Fibroblast of lung (primary cell): Measurements from ENCODE around the gene ERCC1. TPM values are rescaled to one million over a fixed set of nuclear protein-coding genes. Genes with fewer than 3 reads are reported as not detected.

Source experiments
- DNase-seq, 2 donors: peaks; one replicate each; pipeline versions ENCODE4 v3.0.0 to v3.0.0-alpha.2; 2010; ENCODE audit warnings: low read depth in 2 of 2
- H2AFZ ChIP-seq: 2 replicates; pipeline ENCODE4 v1.5.1; 2012; ENCODE audit warnings: low read length, control low read depth, inconsistent platforms
- H3K27ac ChIP-seq: 2 replicates; pipeline ENCODE4 v1.5.1; 2011; ENCODE audit warnings: low read length, control low read depth; ENCODE audit not compliant: insufficient read depth
- H3K27me3 ChIP-seq: 2 replicates; pipeline ENCODE4 v1.5.1; 2011; ENCODE audit warnings: mild to moderate bottlenecking, low read length; ENCODE audit not compliant: control insufficient read depth, insufficient read depth
- H3K36me3 ChIP-seq: 2 replicates; pipeline ENCODE4 v1.5.1; 2011; ENCODE audit warnings: low read length; ENCODE audit not compliant: control insufficient read depth, insufficient read depth
- H3K4me1 ChIP-seq: 2 replicates; pipeline ENCODE4 v1.5.1; 2011; ENCODE audit warnings: low read length; ENCODE audit not compliant: control insufficient read depth, insufficient read depth; ENCODE audit errors: extremely low read depth
- H3K4me2 ChIP-seq: 2 replicates; pipeline ENCODE4 v1.5.1; 2011; ENCODE audit warnings: low read length, control low read depth; ENCODE audit not compliant: insufficient read depth; ENCODE audit errors: extremely low read depth
- H3K4me3 ChIP-seq, 4 experiments: fragments of 200-600 bp in 1 of 4; sonication (generic) in 1 of 4; replicated peaks in 1 of 4; 2 replicates each; pipeline ENCODE4 v1.5.1; 2011 to 2016; ENCODE audit warnings: low read length in 4 of 4, low read depth in 3 of 4, mild to moderate bottlenecking in 3 of 4, control low read depth in 2 of 4, inconsistent platforms in 1 of 4, mixed read lengths in 1 of 4; ENCODE audit not compliant: insufficient read depth in 1 of 4; ENCODE audit errors: control extremely low read depth in 1 of 4
- H3K79me2 ChIP-seq: 2 replicates; pipeline ENCODE4 v1.5.1; 2012; ENCODE audit warnings: mild to moderate bottlenecking, low read length, inconsistent platforms; ENCODE audit not compliant: control insufficient read depth, insufficient read depth
- H3K9ac ChIP-seq: 2 replicates; pipeline ENCODE4 v1.5.1; 2011; ENCODE audit warnings: mild to moderate bottlenecking, low read length, control low read depth; ENCODE audit not compliant: insufficient read depth
- H3K9me3 ChIP-seq: 2 replicates; pipeline ENCODE4 v1.5.1; 2012; ENCODE audit warnings: low read depth, low read length; ENCODE audit not compliant: control insufficient read depth, insufficient read depth
- H4K20me1 ChIP-seq: 2 replicates; pipeline ENCODE4 v1.5.1; 2011; ENCODE audit warnings: low read length; ENCODE audit not compliant: control insufficient read depth, insufficient read depth; ENCODE audit errors: extremely low read depth
- CTCF ChIP-seq, 2 donors: IDR thresholded peaks in 1 of 2; conservative IDR thresholded peaks in 1 of 2; 1 replicate in 1 of 2; 2 replicates in 1 of 2; pipeline ENCODE4 v1.5.1; 2011 to 2012; ENCODE audit warnings: low read length in 2 of 2, control low read depth in 1 of 2, inconsistent platforms in 1 of 2, low read depth in 1 of 2, mild to moderate bottlenecking in 1 of 2
- EZH2 ChIP-seq: IDR thresholded peaks from 2 replicates; pipeline ENCODE4 v1.5.1; 2012; ENCODE audit warnings: low read length, control low read depth, mild to moderate bottlenecking; ENCODE audit errors: missing control alignments
- polyA plus RNA-seq, 2 donors: library from polyadenylated mRNA; depleted of rRNA in 1 of 2; stranded (reverse) in 1 of 2; unstranded in 1 of 2; fragments of >200 nt; gene quantifications; 2 replicates each; pipeline ENCODE4 v1.2.1, GENCODE V29; 2011 to 2012; ENCODE audit warnings: missing spikeins in 1 of 2
- total RNA-seq: library from RNA; depleted of rRNA; stranded (reverse); fragments of >200 nt; gene quantifications from 2 replicates; pipeline ENCODE4 v1.2.1, GENCODE V29; 2014

The ERCC1 gene
- total and polyA plus RNA-seq, 2 donors (not counting 1 experiment from before 2014, with no cell fraction given) = 49.3 to 81.1 TPM

DNA sequence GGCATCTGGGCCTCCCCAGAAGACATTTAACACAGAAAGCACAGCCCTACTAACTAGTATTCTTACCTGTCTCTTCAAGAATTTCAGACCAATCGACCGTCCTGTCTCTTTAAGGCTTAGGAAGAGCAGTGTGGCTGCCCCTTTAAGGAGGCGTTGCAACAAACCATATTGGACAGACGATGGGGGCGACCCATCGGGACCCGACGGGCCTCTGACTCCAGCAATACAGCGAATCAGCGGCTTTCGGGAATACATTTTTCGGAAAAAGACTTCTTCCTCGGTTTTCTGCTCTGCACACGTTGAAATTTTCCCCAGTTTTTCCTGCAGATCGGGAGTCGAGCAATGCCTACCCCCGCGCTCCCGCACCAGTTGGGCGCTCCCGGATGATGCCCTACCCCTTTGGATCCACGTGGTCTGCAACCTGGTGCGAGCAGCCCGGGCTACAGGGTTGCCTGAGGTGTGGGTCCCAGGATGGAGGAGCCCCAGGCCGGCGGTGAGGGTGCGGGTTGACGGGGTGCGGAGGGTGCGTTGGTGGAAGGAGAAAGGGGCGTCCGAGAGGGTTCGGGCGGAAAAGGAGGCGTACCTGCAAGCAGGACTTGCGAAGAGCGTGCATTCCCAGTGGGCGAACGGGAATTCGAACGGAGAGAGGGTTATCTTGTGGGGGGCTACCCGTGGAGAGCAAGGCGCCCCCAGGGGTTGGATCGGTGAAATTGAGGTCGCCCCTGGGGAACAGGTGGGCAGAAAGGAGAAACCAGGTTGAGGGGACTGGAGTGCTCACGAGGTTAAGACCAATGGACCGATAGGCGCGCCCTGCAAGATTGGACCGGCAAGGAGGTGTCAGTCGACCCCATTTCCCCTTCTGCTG, 17.3 kb downstream of the ERCC1 start, which contains the start of gene POLR1G:
POLR1G (plus strand) TSS at position 419 of the 865 bp plus-strand sequence; CDS start at position 472, 53 bp downstream.
- H3K4me2 ChIP-seq = peak within 1 kb of the TSS; percentile 98
- peak; percentile 79 to 86 for DNase-seq
- no peaks in the 10 kb centered on the region for H4K20me1 ChIP-seq
- H3K9ac ChIP-seq = peak within 1 kb of the TSS; percentile 90
- no peaks in the 10 kb centered on the region for H3K36me3 ChIP-seq
- peak within 1 kb of the TSS; percentile 98 for H3K27ac ChIP-seq
- TF ChIP-seq CTCF (conservative IDR thresholded peaks at IDR 0.05 in 1 of 2, IDR thresholded peaks at IDR 0.05 in 1 of 2; ENCODE audit: low read depth in 1 of 2, low read length in 2 of 2) (no peak), EZH2 (no peak)
- H3K79me2 ChIP-seq = peaks cover 6% of the 10 kb centered on the region
- no peaks in the 10 kb centered on the region for H3K27me3 ChIP-seq
- no peaks in the 10 kb centered on the region for H3K9me3 ChIP-seq
- H3K4me1 ChIP-seq = peaks cover 8% of the 10 kb centered on the region
- H3K4me3 ChIP-seq = peak within 1 kb of the TSS; percentile 68 to 96 (median 94)
- peak within 1 kb of the TSS; percentile 92 for H2AFZ ChIP-seq

DNA sequence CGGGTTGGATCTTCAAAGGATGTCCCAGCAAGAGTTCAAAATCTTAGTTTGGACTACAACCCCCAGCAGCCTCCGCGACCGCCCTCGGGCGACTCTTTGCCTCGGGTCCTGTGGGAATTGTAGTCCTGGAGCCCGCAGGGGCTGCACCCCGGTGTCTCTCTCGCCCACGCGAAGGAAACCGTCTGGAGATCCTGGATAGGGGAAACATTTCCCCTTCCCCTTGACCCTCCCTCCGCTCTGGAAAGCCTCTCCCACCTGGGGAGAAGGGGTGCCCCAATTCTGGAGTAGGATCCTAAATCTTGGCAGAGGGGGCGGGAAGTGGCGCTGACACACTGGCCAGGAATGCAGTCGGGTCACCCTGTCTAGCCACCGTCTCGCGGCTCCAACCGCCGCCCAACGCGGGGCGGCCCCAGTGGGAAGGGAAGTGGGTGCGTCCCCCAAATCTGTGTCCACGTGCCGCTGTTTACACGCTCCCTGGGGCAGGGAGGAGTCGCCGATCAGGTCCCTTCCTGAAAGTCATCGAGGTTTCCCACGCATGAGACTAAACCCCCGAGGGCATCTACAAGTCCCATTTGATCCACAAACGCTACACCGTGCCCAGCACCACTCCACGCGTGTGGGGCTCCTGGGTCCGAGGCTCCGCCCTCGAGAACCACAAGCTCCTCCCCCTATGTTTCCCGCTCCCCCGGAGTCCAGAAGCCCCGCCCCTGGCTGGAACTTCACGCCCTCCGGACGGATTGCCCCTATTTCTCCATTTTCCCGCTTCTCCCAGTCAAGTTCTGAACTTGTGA, 18.1 kb downstream of the ERCC1 start:
- H3K4me3 ChIP-seq = peak overlapping the region; percentile 68 to 96 (median 94)
- no peaks in the 10 kb centered on the region for H3K9me3 ChIP-seq
- peak; percentile 85 to 87 for DNase-seq
- no peaks in the 10 kb centered on the region for H4K20me1 ChIP-seq
- no peak for TF ChIP-seq EZH2
- no peak for TF ChIP-seq CTCF (conservative IDR thresholded peaks at IDR 0.05 in 1 of 2, IDR thresholded peaks at IDR 0.05 in 1 of 2; ENCODE audit: low read depth in 1 of 2, low read length in 2 of 2)
- H2AFZ ChIP-seq = peak overlapping the region; percentile 92
- peaks cover 8% of the 10 kb centered on the region for H3K4me1 ChIP-seq
- peak overlapping the region; percentile 90 for H3K9ac ChIP-seq
- peak overlapping the region; percentile 98 for H3K4me2 ChIP-seq
- H3K27ac ChIP-seq = peak overlapping the region; percentile 98
- peaks cover 6% of the 10 kb centered on the region for H3K79me2 ChIP-seq
- no peaks in the 10 kb centered on the region for H3K36me3 ChIP-seq
- no peaks in the 10 kb centered on the region for H3K27me3 ChIP-seq
